GM21515 (cell line): Measurements from ENCODE around the gene PKD1L1.

Experiments used
- ATAC-seq: cut with Tn5 transposase; IDR thresholded peaks from one replicate; pipeline ENCODE4 v1.9.1; 2021; ENCODE audit not compliant: unreplicated experiment

The PKD1L1 gene

DNA sequence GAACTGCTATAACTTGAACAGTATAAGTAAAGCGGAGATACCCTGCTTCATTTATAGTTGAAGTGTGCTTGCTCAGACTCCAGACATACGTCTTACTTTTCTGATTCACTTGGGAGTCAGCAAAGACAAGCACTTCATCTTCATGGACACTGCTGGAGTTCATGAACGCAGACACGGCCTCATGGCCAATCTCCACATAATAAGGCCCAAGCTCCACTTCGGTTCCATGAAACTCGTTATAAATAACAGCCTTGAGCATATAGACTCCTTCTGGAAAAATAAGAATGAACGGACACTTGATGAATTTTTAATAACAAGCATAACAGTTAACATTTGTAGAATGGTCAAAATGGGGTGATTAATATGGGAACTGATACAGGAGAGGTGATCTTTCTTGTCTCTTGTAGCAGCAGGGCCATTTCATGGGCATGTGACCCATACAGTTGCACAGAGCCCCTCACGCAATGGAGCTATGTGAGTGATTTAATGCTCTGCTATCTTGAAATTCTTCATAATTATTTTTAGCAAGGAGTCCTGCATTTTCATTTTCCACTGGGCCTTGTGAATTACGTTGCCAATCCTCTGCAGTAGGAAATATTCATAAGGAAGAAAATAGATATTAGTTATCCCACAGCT lies 40.2 kb downstream of the PKD1L1 start:
- ATAC-seq, result no peak

DNA sequence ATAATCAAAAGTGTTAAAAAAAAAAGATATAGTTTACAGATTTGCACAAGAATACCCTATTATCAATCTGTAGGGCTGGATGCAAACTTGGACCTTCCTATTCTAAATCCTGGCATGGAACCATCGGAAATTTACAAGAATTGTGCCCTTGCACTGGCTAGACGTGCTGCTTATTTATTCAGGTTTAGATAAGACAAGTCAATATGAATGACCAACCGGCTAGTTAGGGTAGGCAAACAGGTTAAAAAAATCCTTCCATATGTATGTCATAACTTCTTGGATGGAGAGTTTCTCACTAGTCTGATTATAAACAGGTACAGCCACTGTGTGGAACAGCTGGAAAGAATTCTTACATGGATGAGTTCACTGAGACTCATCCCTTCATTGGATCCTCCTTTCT lies 41.4 kb downstream of the PKD1L1 start:
- ATAC-seq, result no peak

DNA sequence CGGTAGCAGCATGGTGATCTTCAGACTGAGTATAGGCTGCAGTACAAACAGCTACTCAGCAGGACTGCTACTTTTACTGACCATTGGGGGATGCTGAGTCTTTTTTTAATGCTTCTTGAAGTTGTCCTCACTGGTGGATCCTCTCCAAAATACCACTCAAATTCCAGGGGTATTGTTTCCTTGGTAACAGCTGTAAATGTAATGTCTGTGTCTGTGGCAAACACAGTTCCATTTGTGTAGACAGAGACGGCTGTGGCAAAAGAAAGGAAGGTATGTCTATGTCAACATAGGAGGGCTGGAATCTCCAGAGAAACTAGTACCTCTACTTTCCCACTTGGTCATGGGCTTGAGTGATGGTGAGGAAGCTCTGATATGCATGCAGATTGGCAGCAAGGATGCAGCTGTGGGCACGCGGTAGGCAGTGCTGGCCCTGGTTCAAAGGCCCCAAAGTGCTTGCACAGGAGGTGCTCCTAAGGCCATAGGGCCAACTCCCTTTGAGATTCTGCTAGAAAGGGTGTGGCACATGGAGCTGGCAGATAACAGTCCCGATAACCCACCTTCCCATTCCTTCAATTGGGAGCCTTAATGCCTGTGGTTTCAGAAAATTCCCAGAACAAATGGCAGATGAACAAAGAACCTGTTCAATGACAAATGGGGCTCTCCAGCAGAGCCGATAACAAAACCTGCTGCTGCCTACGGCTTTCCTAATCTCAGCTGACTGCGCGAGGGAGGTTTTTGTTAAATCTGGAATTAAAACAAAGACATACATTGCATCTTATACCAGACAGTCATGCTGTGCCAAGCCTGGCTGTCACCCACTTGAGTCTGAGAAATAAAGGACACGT lies 43.0 kb downstream of the PKD1L1 start:
- ATAC-seq, result no peak

DNA sequence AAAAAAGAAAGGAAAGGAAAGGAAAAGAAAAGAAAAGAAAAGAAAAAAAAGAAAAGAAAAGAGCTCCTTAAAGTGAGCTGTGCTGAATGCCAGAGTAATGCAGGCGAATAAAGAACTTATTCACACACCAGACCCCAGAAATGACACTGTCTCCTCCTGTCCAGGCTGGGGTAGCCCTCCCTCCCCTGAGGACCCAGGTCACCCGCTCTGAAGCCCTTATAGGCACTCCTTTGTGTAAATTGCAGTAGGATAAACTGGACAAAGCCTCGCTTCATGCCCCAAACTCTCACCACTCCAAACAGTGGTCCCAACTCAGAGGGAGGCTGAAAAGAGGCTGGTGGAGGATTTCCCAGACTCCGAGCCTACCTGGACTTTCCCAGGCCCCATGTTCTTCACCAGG lies 46.3 kb downstream of the PKD1L1 start:
- no peak for ATAC-seq

DNA sequence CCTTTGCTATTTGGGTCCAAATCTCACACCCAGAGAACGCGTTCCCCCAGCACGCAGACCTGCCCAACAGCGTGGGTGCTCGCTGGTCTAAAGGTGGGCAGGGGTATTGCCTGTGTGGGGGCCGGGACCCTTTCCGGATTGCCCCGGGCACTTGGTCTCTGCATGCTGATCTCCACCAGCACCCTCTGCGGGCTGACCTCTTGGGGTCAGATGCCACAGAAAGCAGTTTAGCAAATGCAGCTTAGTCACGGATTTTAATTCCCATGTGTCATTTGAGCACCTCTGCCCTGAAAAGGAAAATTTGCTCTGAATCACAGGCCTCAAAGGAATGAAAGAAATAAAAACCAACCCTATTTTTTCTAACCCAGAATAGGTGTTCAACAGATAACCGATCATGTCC lies 46.7 kb downstream of the PKD1L1 start:
- ATAC-seq, result no peak

DNA sequence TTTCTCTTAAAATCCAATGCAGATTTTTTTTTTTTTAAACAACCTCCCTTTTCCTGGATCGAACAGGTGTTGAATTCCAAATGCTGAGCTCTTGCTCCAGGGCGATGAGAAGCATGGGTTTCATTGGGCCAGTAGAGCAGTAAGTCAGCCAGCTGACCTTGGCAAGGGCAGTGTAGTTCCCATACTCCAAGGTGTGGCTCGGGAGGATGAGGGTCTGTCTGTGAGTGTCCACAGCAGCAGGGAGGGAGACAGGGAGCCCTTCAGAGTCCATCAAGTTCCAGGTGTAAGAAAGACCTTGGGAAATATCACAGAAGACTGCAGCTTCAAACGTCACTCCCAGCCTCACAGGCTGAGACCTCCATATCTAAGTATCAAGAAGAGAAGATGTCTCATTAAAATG lies 50.4 kb downstream of the PKD1L1 start:
- no peak for ATAC-seq

DNA sequence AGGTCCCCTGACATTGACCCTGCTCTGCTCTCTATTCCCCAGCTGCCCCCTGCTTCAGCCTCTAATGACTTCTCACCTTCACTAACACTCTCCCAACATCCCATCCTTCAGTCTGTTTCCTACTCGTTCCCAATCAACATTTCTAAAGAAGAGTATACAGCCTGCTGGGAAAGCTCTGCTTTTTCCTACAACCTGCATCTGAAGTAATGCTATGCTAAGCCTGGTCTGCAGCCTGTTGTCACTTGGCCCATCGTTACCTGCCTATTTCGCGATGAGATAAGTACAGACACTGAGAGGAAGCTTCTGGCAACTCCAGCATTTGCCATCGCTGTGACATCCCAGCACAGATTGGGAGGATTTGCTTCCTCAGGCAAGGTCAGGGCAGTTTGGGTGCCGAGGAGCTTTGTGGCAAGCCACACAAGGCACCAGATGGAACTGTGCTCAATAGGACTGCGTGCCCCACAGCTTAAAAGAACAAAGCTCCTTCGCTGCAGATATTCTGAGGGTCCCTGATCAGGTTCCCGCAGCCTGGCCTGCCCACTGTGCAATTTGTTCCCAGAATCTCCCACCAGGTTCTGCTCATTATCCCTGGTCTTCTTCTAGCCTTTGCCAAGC lies 51.4 kb downstream of the PKD1L1 start:
- no peak for ATAC-seq

DNA sequence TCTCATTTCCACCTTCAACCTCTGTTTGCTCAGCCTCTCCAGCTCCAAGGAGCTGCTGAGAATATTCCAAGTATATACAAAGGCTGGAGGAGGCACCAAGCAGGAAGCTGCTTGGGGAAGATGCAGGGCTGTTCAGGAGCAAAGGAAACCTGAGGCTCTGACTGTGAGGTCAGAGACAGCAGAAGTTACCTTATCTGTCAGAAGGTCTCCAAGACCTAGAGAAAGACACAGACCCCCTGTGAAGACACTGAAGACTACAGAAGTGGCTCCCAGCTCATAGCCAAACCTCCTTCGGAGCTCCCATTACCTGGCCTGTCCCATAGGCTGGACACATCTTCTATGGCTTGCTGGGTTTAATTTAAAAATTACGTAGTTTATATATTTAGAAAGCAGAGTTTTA lies 53.2 kb downstream of the PKD1L1 start:
- no peak for ATAC-seq

DNA sequence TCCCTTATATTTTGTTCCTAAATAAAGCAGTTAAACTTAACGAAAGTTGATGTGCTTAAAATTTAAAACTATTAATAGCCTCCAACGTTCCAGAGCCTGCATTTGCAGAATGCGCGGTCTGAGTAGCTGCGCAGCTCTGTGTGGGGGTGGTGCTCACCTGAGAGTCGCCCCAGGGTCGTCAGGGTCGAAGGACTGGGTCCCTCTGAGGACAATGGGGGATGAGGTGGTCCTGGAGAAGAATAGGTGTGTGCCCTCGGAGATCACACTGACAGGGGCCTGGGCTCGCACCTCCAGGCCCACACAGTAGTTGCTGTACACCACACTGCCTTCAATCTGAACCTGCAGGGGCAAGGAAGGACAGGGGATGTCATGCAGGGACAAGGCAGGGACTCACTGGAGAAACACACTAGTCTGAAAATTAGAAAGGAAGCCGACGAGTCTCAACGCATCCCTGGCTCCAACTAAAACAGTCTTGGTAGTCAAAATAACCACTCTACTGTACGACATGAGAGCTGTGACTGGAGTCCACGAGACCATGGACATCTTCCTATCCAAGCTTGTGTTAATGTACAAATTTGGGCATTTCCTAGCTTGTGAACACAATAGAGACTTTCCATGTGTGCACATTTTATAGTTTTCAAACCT lies 54.4 kb downstream of the PKD1L1 start:
- no peak for ATAC-seq

DNA sequence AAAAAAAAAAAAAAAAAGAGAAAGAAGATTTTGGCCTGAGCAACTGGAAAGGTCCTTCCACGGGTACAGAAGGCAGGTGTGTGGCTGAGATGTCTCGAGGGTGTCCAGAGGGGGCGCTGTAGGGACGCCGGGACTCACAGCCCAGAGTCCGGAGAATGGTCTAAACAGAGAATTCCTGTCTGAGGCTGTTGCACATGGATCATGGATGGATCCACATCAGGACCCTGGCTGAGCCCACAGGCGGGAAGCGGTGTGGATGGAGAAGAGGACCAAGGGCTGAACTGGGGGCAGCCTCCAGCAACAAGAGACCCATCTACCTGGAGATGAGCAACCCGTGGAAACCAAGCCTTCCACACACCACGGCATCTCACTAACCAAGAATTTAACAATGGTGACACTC lies 55.0 kb downstream of the PKD1L1 start:
- ATAC-seq, result no peak

DNA sequence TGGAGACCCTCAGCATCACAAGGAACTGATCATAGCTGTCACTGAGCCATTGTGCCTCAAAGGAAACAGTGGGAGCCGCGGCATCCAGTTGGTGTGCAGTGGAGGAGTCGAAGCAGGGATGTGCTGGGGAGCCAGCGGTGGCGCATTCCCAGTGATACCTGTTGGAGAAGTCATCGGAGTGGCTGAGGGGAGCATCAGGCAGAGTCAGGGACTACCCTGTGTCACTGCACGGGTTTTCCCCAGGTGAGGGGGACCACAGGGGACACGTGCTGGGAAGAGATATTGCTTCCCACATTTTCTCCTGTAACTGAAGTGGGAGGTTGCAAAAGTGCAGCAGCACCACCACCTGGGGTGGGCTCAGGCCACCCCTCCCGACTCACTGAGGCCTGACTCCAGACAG lies 57.7 kb downstream of the PKD1L1 start:
- no peak for ATAC-seq

DNA sequence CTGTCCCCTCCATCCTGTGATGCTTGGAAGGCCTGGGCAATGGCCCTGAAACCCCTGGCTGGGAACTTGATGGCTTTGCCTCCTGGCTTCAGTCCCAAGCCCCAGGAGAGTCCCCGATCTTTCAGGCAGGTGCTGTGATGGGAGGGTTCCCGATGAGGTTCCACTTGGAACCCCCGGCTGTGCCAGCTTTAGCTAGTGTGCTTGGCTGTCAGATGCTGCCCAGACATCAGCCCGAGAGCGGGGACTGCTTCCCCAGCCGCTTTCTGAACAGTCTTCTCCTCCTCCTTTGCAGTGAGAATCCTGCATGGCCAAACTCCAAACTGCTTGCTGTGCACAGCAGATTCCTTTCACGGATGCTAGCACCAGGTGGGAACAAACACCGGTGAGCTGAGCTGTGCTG lies 58.1 kb downstream of the PKD1L1 start:
- ATAC-seq, result no peak

DNA sequence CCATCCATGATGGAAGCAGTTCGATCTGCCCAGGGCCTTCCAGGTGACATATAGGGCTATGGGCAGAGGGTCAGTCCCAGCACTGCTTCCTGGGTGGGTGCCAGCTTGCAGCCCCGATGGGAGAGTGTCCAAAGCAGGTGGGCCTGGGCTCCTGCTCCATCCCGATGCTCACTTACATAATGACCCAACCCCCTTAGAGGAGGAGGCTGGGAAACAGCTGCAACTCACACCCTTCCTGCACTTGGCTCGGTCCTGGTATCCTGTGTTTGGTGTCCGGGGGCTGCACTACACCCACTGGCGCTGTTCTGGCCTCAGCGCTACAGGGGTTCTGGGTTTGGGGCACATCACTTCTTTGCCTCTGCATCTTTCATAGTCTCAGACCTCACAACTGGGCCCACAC lies 58.5 kb downstream of the PKD1L1 start:
- no peak for ATAC-seq

DNA sequence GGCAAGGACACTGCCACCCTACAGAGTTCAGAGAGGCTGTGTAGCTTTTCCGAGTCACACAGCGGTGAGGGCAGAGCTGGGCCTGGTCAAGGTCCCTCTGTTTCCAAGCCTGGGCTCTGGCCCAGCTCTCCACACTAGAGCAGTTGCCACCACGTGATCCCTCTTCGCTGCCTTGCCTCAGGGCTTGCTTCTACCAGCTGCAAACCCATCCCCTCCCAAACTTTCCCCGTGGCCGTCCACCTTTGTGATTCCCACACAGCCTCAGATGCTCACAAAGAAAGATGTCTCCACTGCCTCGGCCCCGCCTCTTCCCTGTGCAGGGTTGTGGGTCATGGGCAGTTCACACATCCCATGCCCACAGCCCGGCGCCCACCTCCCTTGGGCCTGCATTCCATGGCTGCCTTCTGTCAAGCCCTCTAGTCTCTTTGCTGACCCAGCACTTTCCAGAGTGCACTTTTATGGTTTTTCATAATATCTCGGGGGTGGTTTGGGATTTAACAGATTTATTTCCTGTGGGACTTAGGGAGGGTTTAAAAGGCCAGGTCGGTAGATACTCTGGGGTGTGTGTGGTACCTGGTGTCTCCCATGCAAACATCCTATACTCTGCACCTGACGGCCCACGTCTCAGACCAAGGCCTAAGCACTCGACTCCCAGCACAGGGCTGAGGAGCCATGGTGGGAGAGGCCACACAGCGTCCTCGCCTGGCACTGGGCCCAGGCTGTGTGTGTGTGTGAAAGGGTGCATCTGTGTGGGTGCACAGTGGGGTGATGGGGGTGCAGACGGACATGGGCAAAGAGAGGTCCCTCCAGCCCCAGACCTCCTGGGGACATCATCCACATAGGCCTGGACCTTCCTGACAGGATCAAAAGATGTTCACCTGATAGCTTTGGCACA lies 59.6 kb downstream of the PKD1L1 start:
- no peak for ATAC-seq

DNA sequence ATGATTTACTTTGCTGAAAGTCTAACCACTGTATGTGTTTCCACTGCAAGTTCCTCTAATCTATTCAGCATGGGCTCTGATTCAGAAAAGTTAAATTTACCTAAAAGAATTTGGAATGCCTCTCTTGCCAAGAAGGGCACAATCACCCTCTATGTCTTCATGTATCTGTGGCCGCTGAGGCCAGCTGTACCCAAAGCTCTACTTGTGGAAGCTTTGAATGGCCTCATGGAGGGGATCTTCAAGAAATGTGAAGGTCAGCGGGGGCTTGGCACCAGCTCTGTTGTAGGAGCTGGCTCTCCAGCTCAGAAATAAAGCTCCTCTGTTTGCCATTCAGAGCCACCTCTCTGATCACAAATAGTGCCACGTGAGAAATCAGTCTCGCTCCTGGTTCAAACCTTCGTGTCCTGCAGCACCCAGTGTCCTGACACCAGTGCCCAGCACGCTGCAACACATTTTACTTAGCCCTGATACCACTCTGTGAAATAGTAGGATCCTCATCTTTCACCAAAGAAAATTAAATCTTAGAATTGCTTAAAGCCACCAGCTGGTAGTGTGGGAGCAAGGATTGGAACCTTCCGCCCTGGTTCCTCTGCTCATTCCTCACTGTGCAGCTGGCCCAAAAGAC lies 61.1 kb downstream of the PKD1L1 start:
- no peak for ATAC-seq

DNA sequence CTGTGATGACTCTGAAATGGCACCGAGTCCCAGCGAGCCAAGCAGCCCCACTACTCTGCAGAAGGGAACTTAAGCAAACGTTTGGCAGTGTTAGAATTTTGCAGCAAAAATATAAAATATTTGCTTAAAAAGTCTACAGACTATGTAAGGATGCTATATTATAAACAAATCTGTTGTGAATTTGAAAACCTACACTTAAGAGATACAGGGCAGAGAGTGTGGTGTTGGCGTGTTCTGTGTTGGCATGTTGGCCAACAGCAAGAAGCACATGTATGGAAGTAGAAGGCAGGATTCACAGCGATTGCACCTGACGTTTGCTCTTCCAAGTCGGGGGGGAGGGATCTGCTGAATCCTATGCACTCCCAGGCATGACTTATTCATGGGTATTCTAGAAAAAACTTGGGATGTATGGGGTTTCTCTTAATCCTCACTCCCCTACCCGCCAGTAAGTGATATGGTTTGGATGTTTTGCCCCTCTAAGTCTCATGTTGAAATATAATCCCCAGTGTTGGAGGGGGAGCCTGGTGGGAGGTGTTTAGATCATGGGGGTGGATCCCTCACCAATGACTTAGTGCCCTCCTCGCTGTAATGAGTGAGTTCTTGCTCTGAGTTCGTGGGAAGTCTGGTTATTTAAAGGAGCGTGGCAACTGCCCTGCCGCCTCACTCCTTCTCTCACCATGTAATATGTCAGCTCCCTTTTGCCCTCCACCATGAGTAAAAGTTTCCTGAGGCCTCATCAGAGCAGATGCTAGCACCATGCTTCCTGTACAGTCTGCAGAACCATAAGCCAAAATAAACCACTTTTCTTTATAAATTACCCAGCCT lies 62.1 kb downstream of the PKD1L1 start:
- no peak for ATAC-seq

DNA sequence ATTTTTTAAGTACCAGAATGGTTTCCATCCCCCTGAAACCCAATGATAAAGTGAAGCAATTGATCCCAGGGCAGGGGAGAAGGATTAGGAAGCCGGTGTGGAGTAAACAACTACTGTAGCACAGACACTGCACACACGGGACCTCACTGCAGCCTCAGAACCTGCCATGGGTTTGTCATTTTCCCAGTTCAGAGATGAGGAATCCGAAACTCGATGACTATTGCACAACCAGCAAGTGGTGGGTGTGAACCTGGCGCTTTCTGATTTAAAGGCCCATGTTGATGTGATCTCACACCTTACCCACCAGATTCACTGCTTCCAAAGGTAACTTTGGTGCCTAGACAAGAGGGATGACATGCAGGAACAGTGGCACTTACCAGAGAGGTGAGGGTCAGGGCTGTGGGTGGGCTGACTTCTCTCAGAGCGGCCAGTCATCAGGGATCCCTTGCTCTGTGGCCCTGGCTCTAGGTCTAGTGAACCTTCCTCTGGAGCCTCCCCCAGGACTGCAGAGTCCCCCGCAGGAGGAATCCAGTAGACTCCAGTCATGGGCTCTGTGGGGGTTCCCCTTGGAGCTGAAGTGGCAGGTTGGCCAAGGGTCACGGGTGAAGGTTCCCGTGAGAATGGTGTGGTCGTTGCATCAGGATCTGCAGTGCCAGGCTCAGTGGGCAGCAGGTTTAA lies 62.8 kb downstream of the PKD1L1 start:
- ATAC-seq, result no peak

DNA sequence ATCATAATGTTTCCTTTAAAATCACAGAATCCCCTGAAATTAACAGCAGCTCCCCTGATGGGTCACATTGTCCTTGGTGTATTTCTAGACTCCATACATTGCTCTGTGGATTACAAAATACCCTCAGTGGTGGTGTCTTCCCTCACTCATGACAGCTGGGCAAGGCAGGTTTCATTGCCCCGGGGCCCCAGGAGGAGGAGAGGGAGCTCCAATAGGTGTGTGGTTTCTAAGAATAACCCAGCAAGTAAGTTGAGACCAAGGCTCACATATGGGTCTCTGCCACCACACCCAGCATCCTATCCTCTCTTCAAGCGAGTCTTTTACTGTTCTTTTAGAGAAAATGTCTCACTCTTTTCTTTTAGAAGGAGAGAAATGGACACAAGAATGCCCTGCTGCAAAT lies 63.6 kb downstream of the PKD1L1 start:
- no peak for ATAC-seq

DNA sequence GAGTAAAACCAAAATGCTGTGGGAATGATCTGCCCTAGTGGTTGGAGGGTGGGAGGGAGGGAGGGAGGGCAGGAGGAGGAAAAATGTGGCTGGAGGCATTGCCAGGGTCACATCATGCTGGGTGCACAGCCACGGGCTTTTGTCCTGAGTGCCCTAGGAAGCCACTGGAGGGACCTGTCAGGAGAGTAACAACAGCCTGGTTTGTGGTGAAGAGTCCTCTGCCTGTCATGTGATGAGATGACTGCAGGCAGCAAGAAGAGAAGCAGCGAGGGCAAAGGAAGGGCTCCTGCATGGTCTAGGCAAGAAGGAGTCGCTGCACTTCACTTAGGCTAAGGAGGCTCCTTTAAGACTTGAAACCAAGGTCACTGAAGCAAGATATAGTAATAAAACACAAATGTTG lies 65.6 kb downstream of the PKD1L1 start:
- ATAC-seq, result no peak
